HG03575 (cell line): Measurements from ENCODE around the gene C11orf54.

ENCODE experiments used
- ATAC-seq: cut with Tn5 transposase; IDR thresholded peaks from one replicate; pipeline ENCODE4 v1.9.1; 2021; ENCODE audit not compliant: unreplicated experiment, insufficient number of reproducible peaks, low FRiP score; ENCODE audit errors: extremely low read depth

The C11orf54 gene

DNA sequence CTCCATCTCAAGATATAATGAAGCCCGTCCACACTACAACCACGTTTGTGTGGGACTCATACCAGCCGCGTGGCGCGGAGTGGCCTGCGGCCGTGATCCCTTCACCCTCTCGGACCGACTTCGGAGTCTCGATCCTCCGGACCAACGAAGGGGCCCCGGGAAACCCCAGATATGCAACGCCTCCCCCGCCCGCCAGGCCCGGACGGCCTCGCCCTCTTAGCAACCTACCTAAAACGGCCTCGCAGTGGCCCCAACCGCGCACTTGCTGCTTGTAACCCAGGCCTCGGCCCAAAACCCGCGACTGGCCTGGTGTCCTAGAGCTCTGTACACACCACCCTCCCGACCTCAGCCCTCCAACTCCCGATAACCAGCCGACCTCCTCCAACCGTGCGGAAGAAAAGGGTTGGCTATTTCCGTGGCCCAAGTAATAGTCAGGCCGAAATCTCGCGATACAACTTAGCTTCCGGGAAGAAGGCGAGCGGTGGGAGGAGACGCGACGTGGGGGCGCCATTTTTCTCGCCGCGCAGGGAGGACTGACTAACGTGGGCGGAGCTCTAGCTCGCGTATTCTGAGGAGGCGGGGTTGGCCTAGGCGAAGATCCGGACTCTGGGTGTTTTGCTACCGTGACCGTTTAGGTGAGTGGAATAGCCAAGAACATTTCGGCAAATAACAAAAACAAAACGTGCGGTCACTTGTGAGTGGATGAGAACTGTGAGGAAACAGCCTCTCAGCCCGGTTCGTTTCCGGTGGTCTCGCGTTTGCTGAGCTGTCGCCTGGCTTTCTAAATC lies at the start of gene C11orf54, which contains the start of gene TAF1D:
Gene C11orf54 (plus strand): TSS at position 579 of the 788 bp plus-strand sequence. CDS start 5,722 bp downstream, outside the sequence.
Gene TAF1D (minus strand): TSS at position 402 of the 788 bp plus-strand sequence. CDS start 2,191 bp downstream, outside the sequence.
- peak; percentile 72 for ATAC-seq

DNA sequence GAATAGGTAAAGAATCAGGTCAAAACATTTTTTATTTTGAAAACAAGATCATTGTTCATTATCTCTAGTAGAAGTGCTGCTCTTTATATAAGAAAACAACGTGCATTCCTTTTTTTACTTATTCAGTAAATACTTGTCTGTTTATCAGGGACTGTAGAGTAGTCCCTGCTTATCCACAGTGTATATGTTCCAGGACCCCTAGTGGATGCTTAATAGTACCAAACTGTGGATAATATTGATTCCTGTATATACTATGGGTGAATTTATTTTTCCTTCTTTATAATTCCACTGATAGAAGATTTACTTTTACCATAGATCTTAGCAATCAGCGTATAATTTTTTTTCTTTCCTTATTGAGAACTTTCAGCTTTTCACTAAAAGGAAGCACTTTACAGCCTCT lies 47.4 kb upstream of the C11orf54 start:
- no peak for ATAC-seq

DNA sequence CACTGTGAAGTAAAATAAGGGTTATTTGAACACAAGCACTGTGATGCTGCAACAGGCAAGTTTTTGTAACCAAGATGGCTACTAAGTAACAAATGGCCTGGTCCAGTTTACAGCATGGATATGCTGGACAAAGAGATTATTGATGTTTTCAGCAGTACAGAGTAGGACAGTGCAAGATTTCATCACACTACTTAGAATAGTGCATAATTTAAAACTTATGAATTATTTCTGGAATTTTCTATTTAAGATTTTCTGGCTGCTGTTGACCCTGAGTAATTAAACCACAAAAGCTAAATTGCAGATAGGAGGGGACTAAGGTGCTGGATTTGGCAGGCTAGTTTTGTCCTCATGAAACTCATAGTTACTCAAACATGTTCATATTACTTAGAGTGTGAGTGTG lies 46.9 kb upstream of the C11orf54 start:
- no peak for ATAC-seq

DNA sequence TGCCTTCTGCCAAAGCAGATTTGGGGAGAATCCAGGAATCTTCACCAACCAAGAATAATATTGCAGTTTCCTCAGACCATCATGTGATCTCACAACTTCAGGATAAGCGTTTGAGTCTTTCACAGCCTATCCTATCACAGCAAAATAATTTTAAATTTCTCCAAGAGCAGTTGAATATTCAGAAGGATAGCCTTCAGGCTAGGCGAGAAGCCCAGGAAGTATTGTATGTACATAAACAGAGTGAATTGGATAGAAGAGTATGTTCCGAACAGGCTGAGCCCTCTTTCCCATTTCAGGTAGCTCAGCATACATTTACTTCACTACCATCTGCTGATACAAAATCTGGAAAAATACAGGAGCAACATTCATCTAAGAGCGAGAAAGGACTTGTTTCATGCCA lies 43.9 kb upstream of the C11orf54 start:
- no peak for ATAC-seq

DNA sequence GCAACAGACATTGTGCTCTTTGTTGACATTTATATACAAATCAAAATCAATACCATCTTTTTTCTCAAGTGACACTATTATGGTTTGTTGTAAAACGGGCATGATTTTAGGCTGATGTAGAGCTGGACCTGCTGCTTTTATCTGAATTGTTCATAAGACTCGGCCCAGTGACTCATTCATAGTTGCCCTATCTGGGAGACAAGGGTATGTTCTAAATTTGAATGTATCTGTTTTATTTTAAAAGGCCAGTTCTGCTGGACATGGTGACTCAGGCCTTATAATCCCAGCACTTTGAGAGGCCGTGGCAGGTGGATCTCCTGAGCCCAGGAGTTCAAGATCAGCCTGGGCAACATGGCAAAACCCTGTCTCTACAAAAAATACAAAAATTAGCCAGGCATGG lies 40.6 kb upstream of the C11orf54 start:
- no peak for ATAC-seq

DNA sequence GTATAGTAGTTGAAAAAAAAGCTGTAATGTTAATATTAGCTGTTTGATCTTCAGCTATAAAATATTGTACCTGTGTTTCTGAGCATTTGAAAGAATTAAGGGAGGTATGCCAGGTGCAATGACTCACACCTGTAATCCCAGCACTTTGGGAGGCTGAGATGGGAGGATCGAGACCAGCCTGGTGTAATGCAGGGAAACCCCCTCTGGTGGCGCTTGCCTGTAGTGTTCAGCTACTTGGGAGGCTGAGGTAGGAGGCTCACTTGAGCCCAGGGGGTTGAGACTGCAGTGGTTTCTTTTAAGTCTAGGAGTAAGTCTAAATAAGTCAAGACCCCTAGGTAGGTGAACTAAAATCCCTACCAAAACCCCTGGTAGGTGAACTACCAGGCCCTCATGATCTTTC lies 37.2 kb upstream of the C11orf54 start:
- no peak for ATAC-seq

DNA sequence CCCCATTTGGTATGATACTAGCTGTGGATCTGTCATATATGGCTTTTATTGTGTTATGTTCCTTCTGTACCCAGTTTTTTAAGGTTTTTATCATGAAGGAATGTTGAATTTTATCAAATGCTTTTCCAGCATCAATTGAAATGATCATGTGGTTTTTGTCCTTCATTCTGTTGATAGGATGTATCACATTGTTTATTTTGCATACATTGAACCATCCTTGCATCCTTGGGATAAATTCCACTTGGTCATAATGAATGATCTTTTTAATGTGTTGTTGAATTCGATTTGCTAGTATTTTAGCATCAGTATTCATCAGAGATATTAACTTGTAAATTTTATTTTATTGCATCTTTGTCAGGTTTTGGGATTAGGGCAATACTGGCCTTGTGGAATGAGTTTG lies 31.2 kb upstream of the C11orf54 start:
- ATAC-seq: no peak

DNA sequence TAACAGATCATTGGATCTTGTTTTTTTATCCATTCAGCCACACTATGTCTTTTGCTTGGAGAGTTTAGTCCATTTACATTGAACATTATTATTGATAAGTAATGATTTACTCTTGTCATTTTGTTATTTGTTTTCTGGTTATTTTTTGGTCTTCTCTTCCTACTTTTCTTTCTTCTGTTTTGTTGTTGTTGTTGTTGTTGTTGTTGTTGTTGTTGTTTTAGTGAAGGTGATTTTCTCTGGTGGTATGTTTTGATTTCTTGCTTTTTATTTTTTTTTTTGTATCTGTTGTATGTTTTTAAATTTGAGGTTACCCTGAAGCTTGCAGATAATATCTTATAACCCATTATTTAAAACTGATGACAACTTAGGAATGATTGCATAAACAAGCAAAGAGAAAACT lies 28.8 kb upstream of the C11orf54 start:
- no peak for ATAC-seq

DNA sequence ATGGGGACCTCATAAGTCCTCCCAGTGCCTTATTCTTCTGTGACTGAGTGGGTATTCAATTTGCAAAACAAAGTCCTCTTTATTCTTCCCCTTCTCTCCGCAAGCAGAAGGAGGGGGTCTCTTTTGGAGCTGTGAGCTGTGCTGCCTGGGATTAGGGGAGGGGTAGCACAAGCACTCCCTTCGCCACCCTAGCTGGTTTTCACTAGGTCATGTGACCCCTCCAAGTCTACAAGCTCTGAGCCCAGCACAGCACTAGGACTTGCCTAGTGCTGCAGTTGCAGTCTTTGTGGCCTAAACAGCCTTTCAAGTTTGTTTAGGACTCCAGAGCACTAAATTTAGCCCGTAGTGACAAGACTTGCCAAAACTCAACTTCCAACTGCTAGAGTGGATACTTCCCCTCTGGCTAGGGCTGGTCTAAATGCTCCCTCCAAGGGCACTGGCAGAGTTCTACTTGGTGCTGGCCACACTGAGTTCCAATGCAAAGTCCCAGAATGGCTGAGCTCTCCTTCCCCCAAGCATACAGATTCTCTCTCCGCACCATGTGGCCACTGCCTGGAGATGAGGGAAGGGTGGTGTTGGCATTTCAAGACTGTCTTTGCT lies 25.6 kb upstream of the C11orf54 start:
- no peak for ATAC-seq

DNA sequence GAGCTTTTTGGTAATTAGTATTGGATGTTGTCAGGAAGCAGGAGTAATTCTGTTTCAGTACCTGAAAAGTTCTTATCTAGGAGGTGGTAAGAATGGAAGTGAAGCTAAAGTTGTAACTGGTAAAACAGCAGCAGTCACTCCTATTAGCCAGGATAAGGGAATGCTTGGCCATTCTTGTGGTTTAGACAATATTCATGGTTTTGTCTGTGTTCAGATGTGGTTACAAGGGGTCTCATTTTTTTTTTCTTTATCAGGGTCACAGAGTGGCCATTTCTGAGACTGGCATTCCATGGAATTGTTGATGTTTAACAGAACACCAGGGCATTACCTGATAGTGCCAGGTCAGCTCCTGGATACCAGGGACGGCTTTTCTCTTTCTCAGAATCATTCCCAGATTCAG lies 24.0 kb upstream of the C11orf54 start:
- no peak for ATAC-seq

DNA sequence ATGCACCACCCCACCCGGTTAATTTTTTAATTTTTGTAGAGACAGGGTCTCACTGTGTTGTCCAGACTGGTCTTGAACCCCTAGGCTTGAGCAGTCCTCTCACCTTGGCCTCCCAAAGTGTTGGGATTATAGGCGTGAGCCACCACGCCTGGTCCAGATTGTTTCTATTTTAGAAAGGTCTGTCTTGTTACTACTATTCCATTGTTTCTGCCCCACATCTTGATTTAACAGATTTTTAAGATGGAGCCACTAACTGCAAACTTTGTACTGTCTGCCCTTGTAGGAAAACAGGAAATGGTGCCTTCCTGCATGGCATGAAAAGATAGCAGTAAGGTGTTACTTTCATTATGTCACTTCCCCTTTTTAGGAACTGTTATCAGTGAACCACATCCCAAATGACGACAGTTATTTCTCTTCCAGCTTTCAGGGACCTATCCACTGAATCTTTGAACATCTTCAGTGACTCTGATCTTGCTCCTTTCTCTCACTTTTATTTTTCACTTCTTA lies 23.4 kb upstream of the C11orf54 start:
- peak; percentile 88 for ATAC-seq

DNA sequence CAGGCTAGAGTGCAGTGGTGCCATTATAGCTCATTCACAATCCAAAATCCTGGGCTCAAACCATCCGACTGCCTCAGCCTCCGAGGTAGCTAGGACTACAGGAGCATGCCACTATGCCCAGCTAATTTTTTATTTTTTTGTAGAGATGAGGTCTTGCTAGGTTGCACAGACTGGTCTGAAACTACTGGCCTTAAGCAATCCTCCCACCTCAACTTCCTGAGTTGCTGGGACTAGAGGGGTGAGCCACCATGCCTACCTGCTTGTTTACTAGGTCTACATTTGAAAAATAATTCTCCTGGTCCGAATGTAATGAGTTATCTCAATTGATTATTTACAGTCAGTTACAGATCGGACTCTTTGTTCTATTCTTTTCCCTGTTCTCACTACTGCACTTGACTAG lies 22.2 kb upstream of the C11orf54 start:
- ATAC-seq: no peak

DNA sequence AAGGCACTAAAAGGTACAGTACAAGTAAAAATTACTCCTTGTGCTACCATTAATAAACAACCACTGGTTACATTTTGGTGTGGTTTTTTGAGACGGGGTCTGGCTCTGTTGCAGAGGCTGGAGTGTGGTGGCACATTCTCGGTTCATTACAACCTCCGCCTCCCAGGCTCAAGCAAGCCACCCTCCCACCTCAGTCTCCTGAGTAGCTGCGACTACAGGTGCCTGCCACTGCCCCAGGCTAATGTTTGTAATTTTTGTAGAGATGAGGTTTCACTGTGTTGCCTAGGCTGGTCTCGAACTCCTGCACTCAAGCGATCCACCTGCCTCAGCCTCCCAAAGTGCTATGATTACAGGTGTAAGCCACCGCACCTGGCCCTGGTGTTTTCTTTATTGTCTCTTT lies 20.9 kb upstream of the C11orf54 start:
- ATAC-seq: no peak

DNA sequence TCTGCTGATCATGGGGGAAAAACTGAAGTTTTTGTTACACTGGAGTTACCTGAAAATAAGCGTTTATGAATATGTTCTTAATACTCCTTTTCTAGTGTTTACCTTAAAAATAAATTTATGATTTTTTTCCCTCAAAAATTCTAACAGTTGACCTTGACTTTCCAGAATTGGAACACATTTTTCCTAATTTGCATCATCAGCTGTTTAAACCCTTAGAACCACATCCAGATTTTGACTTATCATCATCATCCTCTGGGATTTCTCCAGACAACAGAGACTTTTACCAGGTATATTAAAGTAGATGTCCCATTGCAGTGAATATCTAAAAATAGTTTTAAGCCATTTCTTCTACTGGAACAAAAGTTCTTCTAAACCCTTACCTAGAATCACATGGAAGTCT lies 17.4 kb upstream of the C11orf54 start:
- ATAC-seq: no peak

DNA sequence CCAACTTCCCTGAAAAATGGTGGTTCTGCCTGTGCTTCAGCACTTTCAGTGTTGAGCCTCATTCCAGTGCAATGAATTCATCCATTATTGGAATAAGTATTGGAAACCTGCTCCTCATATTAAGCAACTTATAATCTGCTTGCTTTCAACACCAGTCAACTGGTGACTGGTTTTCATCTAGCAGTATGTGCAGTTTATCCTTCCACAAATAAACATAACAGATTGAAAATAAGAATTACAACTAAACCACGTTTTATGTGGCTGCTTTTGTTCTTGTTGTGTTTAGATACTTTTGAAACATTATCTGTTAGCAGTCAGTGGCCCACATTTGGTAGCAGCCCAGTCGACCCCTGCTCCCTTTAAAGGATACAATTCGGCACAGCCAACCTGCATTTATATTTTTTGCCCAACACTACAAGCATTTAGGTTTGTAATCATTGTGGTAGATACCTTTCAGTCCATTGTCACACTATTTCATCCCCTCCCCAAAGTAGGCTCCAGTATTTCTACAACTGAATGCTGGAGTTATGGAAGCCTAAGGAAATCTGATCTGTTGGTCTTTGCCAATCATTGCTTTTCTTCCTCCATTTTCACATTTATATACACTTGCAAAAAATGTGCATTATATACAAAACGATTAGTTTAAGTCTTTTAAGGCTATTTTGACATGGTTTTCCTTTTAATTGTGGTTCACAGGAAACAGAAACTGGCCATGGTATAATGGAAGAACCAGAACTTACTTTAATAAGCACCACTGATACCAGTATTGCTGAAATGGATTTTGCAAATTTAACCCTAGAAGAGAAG lies 13.3 kb upstream of the C11orf54 start:
- no peak for ATAC-seq

DNA sequence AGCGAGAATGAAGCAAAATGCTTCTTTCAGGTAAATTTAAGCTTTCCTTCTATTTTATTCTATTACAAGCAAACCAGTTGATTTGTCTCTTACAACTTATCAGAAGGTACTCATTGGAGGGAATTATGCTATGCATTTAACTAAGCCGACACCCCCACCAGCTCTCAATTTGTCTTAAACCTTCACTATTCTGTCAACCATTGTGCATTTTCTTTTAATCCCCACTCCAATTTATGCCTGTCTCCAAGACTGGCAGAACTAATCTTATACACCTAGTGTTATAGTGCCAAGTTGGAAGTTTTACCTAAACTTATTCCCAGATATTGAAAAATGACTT lies 12.7 kb upstream of the C11orf54 start:
- no peak for ATAC-seq

DNA sequence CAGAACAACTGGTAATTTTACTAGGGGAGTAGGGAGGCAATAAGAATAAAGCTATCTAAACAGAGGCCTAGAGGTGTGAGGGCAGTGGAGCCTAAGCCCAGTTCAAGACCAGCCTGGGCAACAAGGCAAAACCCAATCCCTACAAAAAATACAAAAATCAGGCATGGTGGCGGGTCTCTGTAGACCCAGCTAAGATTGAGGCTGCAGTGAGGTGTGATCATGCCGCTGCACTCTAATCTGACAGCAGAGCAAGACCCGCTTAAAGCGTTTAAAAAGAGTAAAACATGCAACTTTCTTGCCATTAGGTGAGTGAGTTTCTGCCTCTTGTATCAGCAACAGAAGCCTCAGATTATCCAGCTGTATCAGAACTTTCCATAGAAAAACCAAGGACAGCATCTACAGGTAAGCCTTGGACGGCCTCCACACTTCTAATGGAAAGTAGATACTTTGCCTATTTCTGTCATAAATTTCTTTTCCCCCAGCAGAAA lies 12.3 kb upstream of the C11orf54 start:
- ATAC-seq: no peak

DNA sequence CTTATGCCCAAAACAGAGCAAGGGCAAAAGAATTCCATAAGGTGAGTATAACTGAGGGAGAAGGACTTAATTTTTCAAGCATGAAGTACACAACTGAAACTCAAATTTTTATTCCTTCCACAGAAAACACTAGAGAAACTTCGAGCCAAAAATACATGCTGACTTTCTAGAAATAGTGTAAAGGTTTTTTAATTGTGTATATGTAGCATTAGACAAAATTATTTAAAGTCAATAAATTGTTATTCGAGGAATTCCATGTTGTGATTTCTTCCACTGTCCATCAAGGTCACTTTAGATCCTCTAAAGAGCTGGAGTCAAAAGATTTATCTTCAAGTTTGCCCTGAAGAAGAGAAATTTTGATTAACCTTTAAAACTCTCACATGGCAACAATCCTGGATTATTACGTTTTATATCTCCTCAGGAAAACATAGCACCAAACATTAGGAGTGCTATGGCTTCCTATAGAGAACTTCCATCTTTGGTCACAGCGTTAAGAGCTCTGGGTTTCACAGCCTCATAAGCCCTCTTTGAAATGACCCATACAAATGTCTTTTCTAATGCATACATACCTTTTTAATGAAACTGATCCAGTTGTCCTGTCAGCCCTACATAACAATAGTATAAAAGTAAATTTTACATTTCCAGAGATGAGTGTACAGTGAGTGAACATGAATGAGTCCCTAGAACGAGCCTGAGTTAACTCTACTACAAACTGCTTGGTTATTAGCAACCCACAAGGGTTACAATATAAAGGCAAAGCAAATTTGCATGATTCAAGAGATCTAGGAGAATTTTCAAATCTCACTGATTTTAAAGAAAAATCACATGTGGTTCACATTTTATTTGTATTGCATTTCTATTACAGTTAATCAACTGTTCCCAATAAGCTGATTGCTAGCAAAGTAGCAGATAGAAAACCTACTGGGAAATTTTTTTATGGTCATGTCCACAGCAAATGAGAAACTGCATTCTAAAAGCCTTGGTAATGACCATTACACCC lies 11.1 kb upstream of the C11orf54 start:
- no peak for ATAC-seq
